Left renal cortex interstitium (tissue), 4 donors: ENCODE measurements around the gene MDC1. TPM values are rescaled to one million over a fixed set of nuclear protein-coding genes. Genes with fewer than 3 reads are reported as not detected.
"Not testable (repeated sequence)": the region's sequence is repeated elsewhere in the genome, so short reads cannot be mapped to it uniquely, and the experiment has no call there.

Experiments used
- DNase-seq, 4 donors: peaks; one replicate each; pipeline ENCODE4 v3.0.0-alpha.2; 2013; ENCODE audit warnings: low read depth in 4 of 4, low spot score in 2 of 4, missing footprints in 1 of 4
- polyA plus RNA-seq, 4 donors: library from polyadenylated mRNA; unstranded; fragments of 120-200 nt; gene quantifications; one replicate each; pipeline ENCODE4 v1.2.1, GENCODE V29; 2013; ENCODE audit not compliant: insufficient read length in 4 of 4

MDC1 gene
- polyA plus RNA-seq, result 10 to 100 TPM; 32.7 to 55.5 (median 43.6) TPM

GRCh38 chr6:30717129-30717844, at the start of gene MDC1:
Gene MDC1 (minus strand): TSS chr6:30717281. CDS start chr6:30715175, 2,106 bp downstream.
- DNase-seq, result peak; percentile 97 to 99 (median 98)

DNA sequence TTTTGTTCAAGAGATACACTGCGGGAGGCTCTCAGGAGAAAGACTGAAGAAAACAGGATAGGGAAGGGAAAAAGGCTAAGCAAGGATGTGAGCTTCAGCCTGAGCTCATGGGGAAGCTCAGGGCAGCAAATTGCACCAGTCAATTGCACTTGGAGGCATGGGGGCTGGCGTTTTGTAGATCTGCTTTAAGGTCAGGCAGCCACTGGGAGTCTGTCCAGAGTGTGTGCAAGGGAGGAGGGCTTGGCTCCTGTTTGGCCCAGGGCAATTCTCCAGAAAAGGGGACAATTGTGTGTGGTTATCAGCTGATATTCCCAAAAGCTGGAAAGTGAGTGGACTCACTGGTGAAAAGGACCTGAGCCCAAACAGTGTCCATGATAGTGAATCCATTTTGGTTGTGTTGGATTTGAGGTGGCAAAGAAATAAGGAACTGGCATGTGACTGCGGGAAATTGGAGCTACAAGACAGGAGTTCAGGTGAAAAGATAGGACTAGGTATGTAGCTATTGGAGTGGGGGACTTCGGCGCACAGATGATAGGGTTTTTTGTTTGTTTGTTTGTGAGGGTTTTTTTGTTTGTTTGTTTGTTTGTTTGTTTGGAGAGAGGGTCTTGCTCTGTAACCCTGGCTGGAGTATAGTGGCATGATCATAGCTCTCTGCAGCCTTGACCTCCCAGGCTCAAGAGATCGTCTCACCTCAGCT, 49.5 kb upstream of the MDC1 start:
- no peak for DNase-seq

- not testable (repeated sequence) for DNase-seq
Observed at GRCh38 chr6:30765495-30765894, 48.4 kb upstream of the MDC1 start.

DNA sequence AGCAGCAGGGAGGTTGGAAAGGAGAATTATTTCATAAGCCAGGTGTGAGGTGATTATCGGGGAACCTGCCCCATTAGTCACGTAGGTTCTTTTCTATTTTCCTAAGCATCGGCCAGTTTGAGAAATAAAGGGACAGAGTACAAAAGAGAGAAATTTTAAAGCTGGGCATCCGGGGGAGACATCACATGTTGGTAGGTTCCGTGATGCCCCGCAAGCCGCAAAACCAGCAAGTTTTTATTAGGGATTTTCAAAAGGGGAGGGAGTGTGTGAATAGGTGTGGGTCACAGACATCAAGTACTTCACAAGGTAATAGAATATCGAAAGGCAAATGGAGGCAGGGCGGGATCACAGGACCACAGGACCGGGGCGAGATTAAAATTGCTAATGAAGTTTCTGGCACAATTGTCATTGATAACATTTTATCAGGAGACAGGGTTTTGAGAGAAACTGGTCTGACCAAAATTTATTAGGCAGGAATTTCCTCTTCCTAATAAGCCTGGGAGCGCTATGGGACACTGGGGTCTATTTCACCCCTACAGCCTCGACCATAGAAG, 47.5 kb upstream of the MDC1 start:
- DNase-seq, result not testable (repeated sequence)

GRCh38 chr6:30763618-30764489, 46.8 kb upstream of the MDC1 start:
- DNase-seq, result no peak

GRCh38 chr6:30763155-30763617, 46.1 kb upstream of the MDC1 start:
- DNase-seq, result no peak

DNA sequence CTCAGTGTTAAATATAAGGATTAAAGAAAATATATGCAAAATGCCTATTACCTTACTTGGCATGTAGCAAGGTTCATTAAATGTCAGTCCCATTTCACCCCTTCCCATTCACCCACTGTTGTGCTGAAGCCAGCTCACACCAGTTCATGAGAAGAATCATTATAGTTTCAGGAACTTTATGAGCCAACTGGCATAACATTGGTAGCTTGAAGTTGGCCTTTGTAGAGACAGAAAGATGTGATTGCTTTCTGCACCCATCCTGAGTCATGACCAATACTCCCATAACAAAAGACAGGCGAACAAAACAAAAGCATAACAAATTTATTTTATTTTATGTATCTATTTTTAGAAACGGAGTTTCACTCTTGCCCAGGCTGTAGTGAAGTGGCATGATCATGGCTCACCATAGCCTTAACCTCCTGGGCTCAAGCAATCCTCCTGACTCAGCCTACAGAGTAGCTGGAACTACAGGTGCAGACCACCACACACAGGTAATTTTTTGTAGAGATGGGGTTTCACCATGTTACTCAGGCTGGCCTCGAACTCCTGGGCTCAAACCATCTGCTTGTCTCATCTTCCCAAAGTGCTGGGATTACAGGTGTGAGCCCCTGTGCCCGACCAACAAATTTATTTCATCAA, 44.8 kb upstream of the MDC1 start:
- no peak for DNase-seq

DNA sequence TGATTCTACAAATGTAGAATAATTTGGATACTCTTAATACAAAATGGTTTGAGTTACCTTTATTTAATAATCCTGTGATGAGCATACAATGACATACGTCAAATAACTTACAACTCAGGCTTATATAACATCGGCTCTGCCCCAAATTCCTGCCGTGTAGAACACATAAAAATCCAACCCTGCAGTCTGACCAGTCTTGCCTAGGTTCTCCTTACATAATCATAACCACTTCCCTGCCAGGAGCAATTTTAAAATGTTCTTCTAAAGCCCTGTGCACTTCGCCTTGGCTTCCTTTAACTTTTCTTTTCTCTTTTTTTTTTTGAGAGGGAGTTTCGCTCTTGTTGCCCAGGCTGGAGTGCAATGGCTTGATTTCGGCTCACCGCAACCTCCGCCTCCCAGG, 43.5 kb upstream of the MDC1 start:
- no peak for DNase-seq

- no peak for DNase-seq
Observed at GRCh38 chr6:30759575-30760239, 42.6 kb upstream of the MDC1 start.

DNA sequence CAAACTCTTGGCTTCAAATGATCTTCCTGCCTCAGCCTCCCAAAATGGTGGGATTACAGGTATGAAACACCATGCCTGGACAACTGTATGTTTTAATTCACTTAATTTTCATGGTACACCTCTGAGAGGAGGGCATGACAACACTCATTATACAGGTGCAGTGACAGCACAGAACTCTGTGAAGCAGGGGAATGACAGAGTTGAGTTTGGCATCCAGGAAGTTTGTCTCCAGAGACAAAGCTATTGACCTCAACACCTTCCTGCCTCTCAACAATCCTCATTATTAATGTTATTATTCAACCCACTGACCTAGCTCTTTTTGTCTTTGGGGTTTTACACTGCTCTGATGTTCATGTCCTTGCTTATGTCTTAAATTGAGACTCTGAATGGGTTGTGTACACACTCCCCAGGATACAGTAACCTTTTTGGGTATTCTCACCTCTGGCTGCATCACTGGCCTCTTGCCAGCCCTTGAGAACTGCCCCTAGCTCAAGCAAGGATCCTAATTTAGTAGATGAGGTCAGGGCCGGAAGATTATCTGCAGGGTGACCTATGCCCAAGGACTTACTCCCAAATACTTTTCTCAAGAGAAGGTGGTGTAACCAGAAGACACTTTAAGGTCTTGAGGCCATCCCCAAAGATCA, 40.3 kb upstream of the MDC1 start:
- no peak for DNase-seq

- not testable (repeated sequence) for DNase-seq
Observed at GRCh38 chr6:30756405-30757003, 39.4 kb upstream of the MDC1 start.

GRCh38 chr6:30754631-30755030, 37.5 kb upstream of the MDC1 start:
- DNase-seq, result no peak

- DNase-seq, result no peak
Observed at GRCh38 chr6:30752157-30752927, 35.3 kb upstream of the MDC1 start.

GRCh38 chr6:30750379-30750668, 33.2 kb upstream of the MDC1 start:
- no peak for DNase-seq

DNA sequence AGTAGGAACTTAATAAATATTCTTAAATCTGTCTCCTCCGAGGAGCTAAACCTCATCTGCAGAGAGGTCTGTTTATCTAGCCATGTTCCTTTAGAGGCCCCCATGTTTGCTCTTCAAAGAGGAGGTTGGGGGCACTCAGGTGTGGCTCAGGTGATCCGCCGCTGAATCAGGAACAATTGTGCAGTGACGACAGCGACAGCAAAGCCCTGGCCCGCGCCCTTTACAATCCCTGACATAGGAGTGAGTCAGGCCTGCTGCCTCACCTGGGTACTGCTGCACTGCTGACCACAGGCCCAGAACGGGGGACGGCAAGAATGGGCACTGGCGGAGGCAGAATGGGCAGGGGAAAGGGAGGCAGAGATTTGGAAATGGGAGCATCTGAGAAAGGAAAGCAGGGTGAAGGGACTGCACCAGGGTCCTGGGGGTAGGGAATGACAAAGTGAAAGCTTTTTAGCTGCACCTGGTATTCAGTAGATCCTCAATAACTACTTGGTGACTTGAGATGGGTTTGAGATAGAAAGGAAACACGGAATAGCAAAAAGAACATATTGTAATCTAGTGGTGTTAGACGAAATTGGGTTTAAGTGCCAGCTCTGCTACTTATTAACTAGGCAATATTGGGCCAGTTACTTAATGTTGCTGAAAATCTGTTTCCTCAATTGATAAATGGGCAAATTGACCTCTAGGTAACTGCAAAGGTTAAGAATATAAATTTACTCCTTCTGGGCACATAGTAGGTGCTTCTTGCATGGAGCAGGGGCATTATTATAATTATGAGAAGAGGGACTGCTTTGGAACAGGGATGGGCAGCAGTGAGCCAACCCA, 32.7 kb upstream of the MDC1 start:
- DNase-seq, result no peak

- no peak for DNase-seq
Observed at GRCh38 chr6:30748851-30749540, 31.9 kb upstream of the MDC1 start.
